HK-2 (cell line): ENCODE results near the gene LENG9.

Experiments used
- DNase-seq: peaks from one replicate; pipeline ENCODE4 v3.0.0-alpha.2; 2018; ENCODE audit not compliant: unreplicated experiment

LENG9 gene

GRCh38 chr19:54439174-54439851, 24.3 kb downstream of the LENG9 start:
- no peak for DNase-seq

GRCh38 chr19:54436628-54437252, 26.8 kb downstream of the LENG9 start:
- no peak for DNase-seq

DNA sequence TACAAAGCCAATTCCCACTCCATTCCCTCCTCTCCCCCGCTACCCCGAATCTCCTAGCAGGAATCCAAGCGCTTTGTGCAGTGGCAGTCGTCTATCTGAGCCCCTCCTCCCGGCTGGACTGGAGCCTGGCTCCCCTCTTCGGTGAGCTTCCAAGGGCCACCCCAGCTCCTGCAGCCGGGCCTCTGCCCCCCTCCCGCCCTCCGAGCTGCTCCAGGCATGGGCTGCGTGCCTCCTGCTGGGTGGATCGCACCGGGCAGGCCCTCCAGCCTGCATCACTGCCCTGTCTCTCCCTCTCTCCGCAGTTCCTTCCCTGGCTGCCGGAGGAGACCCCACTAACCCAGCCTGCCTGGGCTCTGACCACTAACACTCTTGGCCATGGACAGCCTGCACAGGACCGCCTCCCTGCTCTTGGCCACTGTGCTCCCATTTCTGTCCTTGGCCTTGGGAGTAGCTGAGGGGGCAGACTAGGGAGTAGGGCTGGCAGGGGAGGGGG, 27.5 kb downstream of the LENG9 start:
- DNase-seq, result no peak

GRCh38 chr19:54435551-54436016, 28.0 kb downstream of the LENG9 start:
- no peak for DNase-seq

DNA sequence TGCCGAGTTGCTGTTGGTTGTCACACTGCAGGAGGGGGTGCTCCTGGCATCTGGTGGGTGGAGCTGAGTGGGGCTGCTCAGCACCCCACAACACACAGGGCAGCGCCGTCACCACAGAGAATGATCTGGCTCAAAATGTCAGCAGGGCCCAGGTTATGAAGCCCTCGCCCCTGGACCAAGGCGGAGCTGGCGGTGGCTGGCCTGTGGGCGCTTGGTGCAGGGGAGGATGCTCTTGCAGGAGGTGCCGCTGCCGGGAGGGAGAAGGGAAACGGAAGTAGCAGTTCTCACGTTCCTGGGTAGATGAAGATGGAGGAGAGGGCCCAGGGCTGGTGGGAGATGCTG, 28.7 kb downstream of the LENG9 start:
- no peak for DNase-seq

DNA sequence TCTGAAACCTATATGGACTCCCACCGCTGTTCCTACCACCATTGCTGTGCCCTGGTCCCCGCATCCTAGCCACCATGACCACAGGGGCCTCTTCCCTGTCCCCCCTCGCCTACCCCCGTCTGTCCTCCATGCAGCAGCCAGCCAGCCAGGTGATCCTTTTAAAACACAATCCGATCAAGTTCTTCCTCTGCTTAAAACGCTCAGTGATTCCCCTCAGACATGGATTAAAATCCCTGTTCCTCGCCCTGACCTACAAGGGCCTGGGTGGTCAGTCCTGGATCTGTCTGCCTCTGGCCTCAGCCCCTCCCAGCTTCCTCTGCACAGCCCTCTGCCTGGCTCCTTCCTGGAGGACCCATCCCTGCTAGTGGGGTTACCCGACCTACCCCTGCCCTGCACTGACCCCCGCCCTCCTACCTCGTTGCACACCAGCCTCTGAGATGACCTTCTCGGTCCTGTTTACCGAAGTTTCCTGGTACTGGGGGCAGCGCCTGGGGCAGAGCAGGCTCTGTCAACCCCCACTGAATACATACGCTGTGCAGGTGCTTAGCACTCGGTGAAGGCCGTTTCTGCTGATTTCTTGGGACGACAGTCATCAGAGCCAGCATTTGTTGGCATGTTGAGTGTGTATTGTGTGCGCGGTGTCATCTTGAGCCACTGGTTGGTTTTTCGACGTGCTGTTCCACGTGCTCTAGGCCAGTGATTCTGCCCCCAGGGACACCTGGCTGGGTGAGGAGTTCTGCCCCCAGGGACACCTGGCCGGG, 29.3 kb downstream of the LENG9 start:
- no peak for DNase-seq

DNA sequence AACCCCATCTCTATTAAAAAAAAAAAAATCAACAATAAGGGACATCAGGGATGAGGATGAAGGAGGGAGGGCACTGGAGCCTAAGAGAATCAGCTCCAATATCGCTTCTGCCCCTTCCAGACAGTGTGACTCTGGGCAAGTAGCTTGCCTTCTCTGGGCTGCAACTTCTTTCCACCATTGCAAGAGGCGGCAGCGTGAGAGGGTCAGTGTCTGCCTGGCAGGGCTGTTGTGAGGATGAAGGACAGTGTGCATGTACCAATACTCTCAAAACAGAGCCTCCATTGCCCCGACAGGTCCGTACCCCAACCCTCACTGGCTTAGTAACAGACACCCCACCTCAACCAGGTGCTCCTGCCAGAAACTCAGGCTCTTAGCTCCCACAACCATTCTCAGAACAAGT, 29.9 kb downstream of the LENG9 start:
- no peak for DNase-seq

GRCh38 chr19:54432144-54432738, 31.3 kb downstream of the LENG9 start:
- no peak for DNase-seq

DNA sequence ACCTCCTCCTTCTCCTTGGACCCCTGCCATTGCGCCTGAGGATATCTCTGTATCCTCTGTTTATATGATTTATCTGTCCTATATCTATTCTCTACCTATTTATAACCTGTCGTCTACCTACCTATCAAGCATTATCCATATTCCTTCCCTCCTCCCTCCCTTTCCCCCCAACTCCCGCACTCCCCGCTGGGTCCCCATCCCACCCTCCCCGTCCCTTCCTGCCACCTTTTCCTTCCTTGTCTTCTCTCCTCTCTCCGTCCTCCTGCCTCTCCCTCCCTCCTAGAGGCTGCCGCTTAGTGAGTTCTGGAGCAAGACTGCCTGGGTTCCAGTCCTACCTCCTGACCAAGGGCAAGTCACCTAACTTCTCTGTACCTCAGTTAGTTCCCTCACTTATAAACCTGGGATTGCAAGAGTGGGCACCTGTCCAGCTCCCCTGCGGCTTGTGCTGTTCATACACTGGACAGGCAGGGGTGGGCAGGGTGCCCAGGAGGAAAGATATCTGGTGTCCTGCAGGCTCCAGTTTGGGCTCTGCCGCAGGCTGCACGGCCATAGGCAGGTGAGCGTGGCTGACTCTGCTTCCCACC, 32.2 kb downstream of the LENG9 start:
- no peak for DNase-seq

GRCh38 chr19:54430306-54431254, 33.0 kb downstream of the LENG9 start:
- no peak for DNase-seq

- DNase-seq, result no peak
These were observed 33.9 kb downstream of the LENG9 start for GRCh38 chr19:54429545-54430227.

DNA sequence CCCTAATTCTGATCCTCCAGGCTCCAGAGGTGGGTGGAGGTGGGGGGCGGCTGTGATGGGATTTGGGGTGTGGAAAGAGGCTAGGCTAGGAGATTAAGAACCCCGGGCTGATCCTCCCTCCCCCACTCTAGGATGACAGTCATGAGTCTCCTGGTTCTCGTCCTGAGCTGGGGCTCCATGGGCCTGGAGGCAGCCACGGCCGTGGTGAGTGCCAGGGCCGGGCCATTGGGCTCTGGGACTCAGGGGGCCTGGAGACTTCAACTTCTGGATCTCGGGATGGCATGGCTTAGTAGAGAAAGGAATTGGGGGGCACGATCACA, 34.4 kb downstream of the LENG9 start:
- no peak for DNase-seq

- DNase-seq, result no peak
These were observed 35.0 kb downstream of the LENG9 start for GRCh38 chr19:54428323-54429175.

- no peak for DNase-seq
These were observed 36.0 kb downstream of the LENG9 start for GRCh38 chr19:54427586-54427985.

GRCh38 chr19:54426291-54426931, 37.2 kb downstream of the LENG9 start:
- no peak for DNase-seq

- no peak for DNase-seq
These were observed 38.2 kb downstream of the LENG9 start for GRCh38 chr19:54425382-54425723.

DNA sequence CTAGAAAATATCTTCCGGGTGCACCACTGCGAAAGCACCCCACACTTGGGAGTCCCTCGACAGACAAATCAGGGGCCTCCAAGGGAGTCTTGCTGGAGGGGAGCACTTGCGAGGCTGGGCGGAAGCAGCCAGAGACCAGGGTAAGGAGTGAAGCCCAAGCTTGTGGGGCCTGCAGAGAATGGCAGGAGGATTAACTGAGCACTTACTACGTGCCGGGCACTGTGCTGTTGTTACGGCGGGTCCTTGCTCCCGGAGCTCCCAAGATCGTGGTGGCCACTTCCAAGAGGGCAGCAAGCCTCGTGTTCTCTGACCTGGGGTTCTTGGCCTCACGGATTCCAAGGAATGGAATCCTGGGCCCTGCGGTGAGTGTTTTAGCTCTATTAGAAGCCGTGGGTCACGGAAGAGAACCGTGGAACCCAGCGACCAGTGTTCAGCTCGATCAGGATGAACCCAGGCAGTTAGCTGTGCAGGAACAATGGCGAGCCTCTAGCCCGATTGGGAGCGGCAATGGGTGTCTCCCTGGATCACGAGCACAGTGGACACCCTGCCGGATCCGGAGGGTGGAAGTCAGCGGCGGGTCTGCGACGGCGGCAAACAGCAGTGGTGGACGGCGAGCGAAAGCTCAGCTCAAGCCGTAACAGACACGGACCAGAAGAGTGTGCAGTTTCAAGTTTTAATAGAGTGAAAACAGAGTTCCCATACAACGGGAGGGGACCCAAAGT, 38.8 kb downstream of the LENG9 start:
- DNase-seq, result no peak

DNA sequence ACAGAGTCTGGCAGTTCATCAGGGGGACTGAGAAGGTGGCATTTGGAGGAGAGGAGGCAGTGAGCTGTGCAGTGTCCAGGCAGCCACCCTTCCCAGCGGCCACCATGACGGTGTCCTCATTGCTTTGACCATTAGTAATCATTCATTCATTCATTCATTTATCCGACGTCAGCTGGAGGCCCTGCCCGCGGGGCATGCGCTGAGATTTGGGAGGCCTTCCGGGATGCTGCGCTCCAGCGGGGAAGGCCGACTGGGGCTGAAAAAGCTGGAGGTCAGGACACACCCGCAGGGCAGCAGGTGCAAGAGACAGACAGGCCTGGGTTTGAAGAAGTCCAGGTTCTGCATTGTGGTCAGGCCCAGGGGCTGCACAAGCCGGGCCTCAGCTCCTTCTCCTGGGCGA, 39.4 kb downstream of the LENG9 start:
- no peak for DNase-seq

DNA sequence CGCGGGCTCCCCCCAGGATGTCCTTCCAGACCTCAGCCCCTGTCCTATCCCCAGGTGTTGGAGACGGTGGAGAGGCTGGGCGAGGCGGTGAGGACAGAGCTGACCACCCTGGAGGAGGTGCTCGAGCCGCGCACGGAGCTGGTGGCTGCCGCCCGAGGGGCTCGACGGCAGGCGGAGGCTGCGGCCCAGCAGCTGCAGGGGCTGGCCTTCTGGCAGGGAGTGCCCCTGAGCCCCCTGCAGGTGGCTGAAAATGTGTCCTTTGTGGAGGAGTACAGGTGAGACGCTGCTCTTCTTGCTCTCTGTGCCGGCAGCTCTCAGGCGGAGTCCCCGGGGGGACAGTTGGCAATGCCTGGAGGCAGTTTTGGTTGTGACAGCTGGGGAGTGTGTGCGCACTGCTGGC, 41.4 kb downstream of the LENG9 start:
- no peak for DNase-seq
